Right atrium auricular region (tissue), 2 donors: ENCODE results near the gene RAI1. TPM values are rescaled to one million over a fixed set of nuclear protein-coding genes. Genes with fewer than 3 reads are reported as not detected.
"Not testable (repeated sequence)": the region's sequence is repeated elsewhere in the genome, so short reads cannot be mapped to it uniquely, and the experiment has no call there.

Experiments
- DNase-seq: peaks from one replicate; pipeline ENCODE4 v3.0.0-alpha.2; 2019; ENCODE audit warnings: low spot score
- H3K27ac ChIP-seq, 2 donors: fragments of 200-600 bp; sonication (generic); 1 replicate in 1 of 2; 2 replicates in 1 of 2; pipeline ENCODE4 v1.5.1; 2016 to 2019
- H3K27me3 ChIP-seq, 2 donors: fragments of 200-600 bp; sonication (generic); one replicate each; pipeline versions ENCODE4 v1.5.1 to v1.6.0; 2017 to 2019
- H3K36me3 ChIP-seq: fragments of 200-600 bp; sonication (generic); one replicate; pipeline ENCODE4 v1.5.1; 2016
- H3K4me1 ChIP-seq, 2 donors: fragments of 200-600 bp; sonication (generic); one replicate each; pipeline versions ENCODE4 v1.5.1 to v1.6.0; 2017 to 2019
- H3K4me3 ChIP-seq, 2 donors: fragments of 200-600 bp; sonication (generic); 1 replicate in 1 of 2; 2 replicates in 1 of 2; pipeline ENCODE4 v1.5.1; 2017 to 2019; ENCODE audit warnings: mild to moderate bottlenecking in 1 of 2, moderate library complexity in 1 of 2
- H3K9me3 ChIP-seq, 2 donors: fragments of 200-600 bp; sonication (generic); one replicate each; pipeline ENCODE4 v1.5.1; 2019
- total RNA-seq, 2 donors: library from RNA; depleted of rRNA; stranded (reverse); fragments of >200 nt; gene quantifications; one replicate each; pipeline ENCODE4 v1.1.0, GENCODE V29; 2016
- TF ChIP-seq, protein P1 (sequence below), 2 donors: fragments of 200-600 bp; sonication (generic); IDR thresholded peaks; one replicate each; pipeline ENCODE4 v1.5.1; 2019; ENCODE audit warnings: antibody characterized with exemption in 2 of 2

The RAI1 gene
- total RNA-seq, 2 donors from 2014 or later = 23.8 to 24.9 TPM

DNA sequence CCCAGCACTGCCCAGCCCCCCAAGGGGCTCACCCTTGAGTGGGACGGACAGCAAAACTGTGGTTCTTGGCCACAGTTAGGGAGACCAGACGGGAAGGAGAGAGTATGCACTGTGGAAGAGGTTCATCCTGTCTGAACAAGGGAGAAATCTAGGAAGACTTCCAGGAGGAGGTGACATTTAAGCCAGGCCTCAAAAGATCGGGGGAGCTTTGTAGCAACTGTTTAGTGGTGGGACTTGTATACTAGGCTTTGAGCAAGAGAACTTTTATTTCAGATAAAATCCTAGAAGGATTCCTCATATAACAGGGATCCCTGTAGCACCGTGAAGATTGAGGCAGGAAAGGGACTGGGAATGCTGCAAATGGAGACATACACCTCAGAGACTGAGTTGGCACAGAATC is 124.8 kb downstream of the RAI1 start:
- no peak for DNase-seq
- Histone ChIP-seq H3K36me3 (peaks cover 19% of the 10 kb centered on the region), H3K27me3 (no peaks in the 10 kb centered on the region), H3K9me3 (no peaks in the 10 kb centered on the region), H3K27ac (peak overlapping the region; percentile 66 to 83), H3K4me3 (no peak overlapping the region), H3K4me1 (peaks cover 0 to 57% of the 10 kb centered on the region in 2 donors)
- TF ChIP-seq, protein P1, sequence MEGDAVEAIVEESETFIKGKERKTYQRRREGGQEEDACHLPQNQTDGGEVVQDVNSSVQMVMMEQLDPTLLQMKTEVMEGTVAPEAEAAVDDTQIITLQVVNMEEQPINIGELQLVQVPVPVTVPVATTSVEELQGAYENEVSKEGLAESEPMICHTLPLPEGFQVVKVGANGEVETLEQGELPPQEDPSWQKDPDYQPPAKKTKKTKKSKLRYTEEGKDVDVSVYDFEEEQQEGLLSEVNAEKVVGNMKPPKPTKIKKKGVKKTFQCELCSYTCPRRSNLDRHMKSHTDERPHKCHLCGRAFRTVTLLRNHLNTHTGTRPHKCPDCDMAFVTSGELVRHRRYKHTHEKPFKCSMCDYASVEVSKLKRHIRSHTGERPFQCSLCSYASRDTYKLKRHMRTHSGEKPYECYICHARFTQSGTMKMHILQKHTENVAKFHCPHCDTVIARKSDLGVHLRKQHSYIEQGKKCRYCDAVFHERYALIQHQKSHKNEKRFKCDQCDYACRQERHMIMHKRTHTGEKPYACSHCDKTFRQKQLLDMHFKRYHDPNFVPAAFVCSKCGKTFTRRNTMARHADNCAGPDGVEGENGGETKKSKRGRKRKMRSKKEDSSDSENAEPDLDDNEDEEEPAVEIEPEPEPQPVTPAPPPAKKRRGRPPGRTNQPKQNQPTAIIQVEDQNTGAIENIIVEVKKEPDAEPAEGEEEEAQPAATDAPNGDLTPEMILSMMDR (IDR thresholded peaks at IDR 0.05) = no peak

DNA sequence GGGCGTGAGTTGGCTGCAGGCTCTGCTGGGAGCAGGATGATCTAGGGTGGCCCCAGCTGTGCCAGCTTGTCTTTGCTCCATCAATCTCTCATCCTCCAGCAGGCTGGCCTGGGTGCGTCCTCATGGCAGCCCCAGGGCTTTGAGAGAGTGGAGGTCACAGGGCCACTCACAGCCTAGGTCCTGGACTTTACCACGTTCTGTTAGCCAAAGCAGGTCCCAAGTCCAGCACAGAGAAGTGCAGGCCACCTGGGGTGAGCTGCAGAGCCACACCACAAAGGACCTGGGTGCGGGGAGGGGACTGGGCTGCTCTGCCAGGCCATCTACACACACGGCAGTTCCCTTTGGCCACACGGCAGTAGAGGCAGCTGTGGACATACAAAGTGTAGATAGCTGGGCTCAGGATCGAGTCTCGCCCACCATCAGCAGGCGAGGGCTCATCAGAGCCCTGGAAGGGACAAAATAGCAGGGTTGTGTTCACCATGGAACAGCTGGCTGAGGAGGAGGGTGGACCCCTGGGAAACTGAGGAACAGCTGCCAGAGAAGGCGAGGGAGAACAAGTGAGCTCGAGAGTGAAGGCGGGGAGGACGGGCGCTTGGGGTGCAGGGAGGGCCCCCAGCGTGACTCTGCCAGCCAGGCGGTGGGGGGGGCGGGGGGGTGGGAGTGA is 125.5 kb downstream of the RAI1 start:
- Histone ChIP-seq H3K4me3 (no peak overlapping the region), H3K9me3 (no peaks in the 10 kb centered on the region), H3K4me1 (peaks cover 0 to 64% of the 10 kb centered on the region in 2 donors), H3K27me3 (no peaks in the 10 kb centered on the region), H3K36me3 (peaks cover 19% of the 10 kb centered on the region), H3K27ac (peak overlapping the region; percentile 66 to 83)
- DNase-seq = no peak
- TF ChIP-seq, protein P1 (IDR thresholded peaks at IDR 0.05) = no peak

DNA sequence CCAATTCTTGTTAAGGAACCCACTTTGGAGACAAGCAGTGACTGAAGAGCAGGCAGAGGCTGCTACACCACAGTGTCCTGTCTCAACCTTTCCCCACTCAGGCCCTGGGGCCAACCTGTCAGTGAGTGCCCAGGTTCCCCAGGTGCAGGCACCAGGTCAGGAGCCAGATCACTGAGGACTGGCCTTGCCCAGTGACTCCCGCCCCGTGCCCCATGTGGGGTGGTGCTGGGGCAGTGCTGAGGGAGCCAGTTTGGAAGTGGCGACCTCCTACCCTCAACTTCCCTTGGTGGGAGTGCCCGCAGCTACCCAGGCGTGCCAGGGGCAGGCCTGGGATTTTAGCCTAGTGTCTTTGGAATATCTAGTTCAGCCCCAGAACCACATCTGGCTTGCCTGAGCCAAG is 126.2 kb downstream of the RAI1 start:
- Histone ChIP-seq H3K27me3 (no peaks in the 10 kb centered on the region), H3K27ac (peak overlapping the region in 1 of 2 donors; percentile 66), H3K4me1 (peaks cover 0 to 71% of the 10 kb centered on the region in 2 donors), H3K36me3 (peaks cover 19% of the 10 kb centered on the region), H3K9me3 (no peaks in the 10 kb centered on the region), H3K4me3 (no peak overlapping the region)
- TF ChIP-seq, protein P1 (IDR thresholded peaks at IDR 0.05) = no peak
- DNase-seq = no peak

DNA sequence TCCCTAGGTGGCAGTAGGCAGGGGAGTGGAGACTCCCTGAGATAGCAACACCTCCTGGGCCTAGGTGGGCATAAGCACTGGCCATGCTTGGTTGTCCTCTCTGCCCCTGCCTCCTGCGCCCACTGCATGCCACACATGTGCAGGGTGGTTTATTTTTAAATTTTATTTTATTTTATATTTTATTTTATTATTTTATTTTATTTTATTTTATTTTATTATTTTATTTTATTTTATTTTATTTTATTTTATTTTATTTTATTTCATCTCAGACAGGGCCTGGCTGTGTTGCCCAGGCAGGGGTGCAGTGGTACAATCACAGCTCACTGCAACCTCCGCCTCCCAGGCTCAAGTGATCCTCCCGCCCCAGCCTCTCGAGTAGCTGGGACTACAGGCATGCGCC is 126.9 kb downstream of the RAI1 start:
- H3K9me3 ChIP-seq, H3K27me3 ChIP-seq, H3K4me3 ChIP-seq, H3K27ac ChIP-seq, DNase-seq: not testable (repeated sequence)
- peaks cover 0 to 75% of the 10 kb centered on the region in 2 donors for H3K4me1 ChIP-seq
- H3K36me3 ChIP-seq = peaks cover 25% of the 10 kb centered on the region

DNA sequence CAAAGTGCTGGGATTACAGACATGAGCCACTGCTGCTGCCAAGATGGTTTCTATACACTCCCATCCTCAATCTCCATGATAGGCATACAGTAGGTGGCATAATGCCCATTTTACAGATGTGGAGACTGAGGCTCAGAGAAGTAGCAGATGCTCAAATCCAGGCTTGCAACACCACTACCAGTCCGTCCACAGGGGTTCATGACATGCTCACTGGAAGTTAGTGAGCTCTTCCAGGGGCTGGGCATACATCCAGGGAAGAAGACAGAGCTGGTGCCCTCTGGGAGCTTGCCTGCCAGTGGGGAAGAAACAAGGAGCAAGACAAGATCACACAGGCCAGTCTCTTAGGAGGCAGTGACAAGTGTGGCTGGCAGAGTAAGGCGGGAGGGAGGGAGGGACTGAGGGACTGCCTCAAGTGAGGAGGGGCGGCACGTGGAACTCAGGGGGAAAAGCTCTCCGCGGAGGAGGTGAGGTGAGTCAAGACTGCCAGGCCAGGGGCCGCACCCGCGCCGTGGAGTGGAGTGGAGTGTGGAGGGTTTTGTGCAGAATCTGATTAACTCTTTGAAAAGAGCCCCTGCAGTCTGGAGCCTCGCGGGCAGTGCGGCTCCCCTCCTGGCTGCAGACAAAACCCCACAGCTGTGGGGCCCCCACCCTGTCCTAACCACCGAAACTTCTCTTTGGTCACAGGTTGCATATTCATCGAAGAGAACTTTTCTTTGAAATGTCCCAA is 127.6 kb downstream of the RAI1 start:
- Histone ChIP-seq H3K36me3 (peaks cover 25% of the 10 kb centered on the region), H3K27me3 (no peaks in the 10 kb centered on the region), H3K27ac (peak overlapping the region in 1 of 2 donors; percentile 76), H3K4me3 (no peak overlapping the region), H3K9me3 (no peaks in the 10 kb centered on the region), H3K4me1 (peaks cover 0 to 81% of the 10 kb centered on the region in 2 donors)
- TF ChIP-seq, protein P1 (IDR thresholded peaks at IDR 0.05) = no peak
- no peak for DNase-seq

DNA sequence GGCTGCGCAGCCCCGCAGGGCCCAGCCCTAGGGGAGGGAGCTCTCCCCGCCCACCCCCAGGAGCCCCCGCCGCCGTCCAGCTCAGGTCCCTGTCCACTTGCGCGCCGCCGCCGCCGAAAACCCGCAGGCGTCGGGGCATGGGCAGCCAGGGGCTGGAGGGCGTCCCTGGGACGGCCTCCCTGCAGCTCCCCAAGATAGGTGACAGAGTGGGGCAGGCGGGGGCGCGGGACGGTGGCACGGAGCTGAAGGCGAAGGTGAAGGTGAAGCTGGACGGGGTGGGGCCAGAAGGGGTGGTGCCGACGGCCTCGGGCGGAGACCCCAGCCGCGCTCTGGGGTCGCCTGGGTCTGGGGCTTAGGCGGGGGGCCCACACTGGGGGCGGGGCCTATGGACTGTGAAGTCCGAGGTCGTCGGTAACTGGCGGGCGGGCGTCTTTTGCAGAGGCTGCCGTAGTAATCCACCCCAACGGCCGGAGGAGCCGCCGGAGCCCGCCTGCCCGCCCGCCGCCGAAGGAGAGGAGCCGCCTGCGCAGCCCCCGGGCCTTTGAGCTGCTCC is 128.3 kb downstream of the RAI1 start:
- Histone ChIP-seq H3K36me3 (peaks cover 20% of the 10 kb centered on the region), H3K4me1 (peaks cover 0 to 87% of the 10 kb centered on the region in 2 donors), H3K27ac (peak overlapping the region; percentile 76 to 84), H3K9me3 (no peaks in the 10 kb centered on the region), H3K27me3 (no peaks in the 10 kb centered on the region), H3K4me3 (peak overlapping the region; percentile 13 to 40)
- DNase-seq = no peak
- TF ChIP-seq, protein P1 (IDR thresholded peaks at IDR 0.05) = no peak
